HG03565 (cell line): ENCODE data around the gene USP26.
"Not testable (repeated sequence)": the region's sequence is repeated elsewhere in the genome, so short reads cannot be mapped to it uniquely, and the experiment has no call there.

Experiments
- ATAC-seq: cut with Tn5 transposase; IDR thresholded peaks from one replicate; pipeline ENCODE4 v1.9.1; 2021; ENCODE audit warnings: mild to moderate bottlenecking, moderate library complexity; ENCODE audit not compliant: unreplicated experiment

USP26 gene

GRCh38 chrX:133097031-133097430 lies at the start of gene USP26:
USP26 (minus strand) TSS chrX:133097109; CDS start chrX:133028220, 68,889 bp downstream.
- ATAC-seq = no peak

DNA sequence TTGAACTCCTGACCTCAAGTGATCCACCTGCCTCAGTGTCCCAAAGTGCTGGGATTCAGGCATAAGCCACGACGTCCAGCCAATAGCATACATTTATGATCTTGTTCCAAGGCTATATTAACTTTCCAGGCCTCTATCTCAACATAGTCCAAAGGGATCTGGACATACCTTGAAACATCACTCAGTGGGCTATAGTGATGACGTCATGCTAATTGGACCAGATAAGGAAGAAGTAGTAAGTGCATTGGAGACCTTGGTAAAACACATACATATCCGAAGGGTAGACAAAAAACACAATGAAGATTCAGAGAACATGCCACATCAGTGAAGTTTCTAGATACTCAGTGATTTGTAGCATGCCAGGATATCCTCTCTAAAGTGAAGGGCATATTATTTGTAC lies 37.4 kb upstream of the USP26 start:
- ATAC-seq = no peak

GRCh38 chrX:133120406-133120805 lies 23.5 kb upstream of the USP26 start:
- ATAC-seq = no peak

DNA sequence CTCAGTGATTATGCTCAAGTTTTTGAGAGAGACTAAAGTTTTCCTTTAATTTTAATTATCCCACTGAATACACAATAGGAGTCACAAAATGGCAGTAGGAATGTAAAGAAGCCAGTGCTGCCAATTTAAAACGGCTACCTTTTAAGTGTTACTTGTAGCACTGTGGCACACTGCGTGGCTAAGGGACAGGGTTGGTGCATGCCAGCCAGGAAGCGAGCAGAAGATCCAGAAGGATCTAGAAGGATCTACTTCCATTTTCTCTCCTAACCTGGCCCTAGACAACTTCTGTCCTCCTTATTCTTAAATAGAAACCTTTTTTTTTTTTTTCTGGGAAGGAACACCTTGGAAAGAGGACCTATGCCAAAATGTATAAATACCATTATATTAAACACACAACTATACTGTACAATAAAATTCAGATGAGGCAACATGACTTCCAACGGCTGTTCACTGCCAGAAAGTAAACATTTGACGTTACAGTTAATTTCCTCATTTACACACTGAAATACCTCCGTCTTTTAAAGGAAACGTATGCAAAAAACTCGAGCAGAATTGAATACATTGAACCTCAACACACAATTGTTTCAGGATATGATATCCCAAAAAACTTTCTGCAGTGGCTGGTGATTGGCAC lies 2.7 kb downstream of the USP26 start:
- no peak for ATAC-seq

GRCh38 chrX:133090236-133090809 lies 6.6 kb downstream of the USP26 start:
- no peak for ATAC-seq

DNA sequence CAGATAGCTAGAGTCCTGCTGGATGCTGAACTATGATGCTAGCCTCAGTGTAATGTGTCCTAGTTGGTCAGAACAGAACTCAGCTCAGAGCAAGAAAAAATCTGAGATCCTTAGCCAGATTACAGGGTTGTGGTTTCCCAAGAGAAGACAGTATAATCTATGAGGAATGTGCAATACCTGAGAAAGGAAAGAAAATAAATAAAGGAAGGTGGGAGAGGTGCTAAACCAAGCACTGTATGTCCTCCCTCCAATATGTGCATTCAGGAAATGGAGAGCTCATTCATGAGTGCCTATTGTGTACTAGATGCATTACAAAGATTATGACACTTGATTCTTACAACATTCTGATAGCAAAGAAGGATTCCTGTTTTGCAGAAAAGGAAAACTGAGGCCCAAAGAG lies 7.5 kb downstream of the USP26 start:
- ATAC-seq = no peak

DNA sequence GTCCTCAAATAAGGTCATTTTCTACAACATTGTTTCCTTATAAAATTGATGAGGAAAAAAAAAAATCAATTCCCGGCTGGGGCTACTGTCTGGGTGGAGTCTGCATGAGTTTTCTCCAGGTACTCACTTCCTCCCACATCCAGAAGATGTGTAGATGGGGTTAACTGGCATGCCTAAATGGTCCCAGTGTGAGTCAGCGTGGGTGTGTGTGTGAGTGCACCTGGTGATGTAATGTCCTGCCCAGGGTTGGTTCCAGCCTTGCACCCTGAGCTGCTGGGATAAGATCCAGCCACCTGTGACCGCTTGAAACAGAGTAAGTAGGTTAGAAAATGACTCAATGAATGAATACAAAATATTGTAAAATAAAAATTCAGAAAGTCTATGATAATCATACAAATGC lies 11.1 kb downstream of the USP26 start:
- no peak for ATAC-seq

GRCh38 chrX:133085056-133085455 lies 11.9 kb downstream of the USP26 start:
- not testable (repeated sequence) for ATAC-seq

DNA sequence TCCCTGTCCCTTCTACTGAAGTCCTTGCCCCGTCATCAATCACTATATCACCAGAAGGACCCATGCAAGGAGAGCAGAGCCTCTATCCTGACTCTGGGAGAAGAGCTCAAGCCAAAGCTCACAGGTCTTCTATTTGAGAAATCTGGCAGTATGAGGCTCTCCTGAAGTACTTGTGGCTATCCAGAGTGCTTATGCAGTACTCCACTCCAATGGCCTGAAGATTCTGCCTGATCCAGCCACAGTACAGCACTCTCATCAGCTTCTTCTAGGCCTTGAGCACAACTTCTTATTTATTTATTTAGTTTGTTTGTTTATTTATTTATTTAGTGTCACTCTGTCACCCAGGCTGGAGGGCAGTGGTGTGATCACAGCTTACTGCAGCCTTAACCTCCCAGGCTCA lies 13.0 kb downstream of the USP26 start:
- ATAC-seq = no peak

DNA sequence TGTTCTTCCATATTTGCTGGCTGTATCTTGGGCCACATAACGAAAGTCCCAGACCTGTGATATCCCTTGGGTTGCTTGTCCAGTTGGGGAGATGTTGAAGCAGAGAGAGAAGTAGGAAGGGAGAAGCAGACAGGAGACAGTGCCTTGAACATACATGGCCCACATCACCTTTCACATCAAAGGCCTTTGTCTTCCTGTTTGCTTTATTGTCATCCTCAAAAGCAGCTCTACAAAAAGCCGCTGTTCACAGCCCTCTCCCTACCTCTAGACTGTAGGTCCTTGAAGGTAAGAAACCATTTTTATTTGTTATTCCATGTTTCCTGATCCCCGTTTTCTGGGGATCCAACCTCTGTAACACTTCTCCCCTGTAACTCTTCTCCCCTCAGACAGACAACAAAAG lies 14.9 kb downstream of the USP26 start:
- no peak for ATAC-seq

GRCh38 chrX:133077856-133078255 lies 19.1 kb downstream of the USP26 start:
- ATAC-seq = not testable (repeated sequence)

DNA sequence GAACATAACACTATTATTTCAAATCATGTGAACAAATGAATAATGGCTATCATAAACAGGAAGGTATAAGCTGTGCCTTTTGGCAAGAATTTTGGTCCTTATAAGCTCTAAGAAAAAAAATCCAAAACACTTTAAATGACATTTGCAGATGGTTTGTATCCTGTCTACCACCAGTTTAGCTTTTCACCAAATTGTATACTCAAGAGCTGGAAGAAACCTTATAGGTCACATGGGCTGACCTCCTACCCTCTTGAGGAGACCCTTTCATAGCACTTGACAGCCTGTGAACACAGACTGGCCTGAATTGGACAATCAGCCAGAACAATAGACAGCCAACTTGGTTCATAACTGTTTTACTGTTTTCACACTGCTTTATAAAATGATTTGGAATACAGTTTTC lies 24.3 kb downstream of the USP26 start:
- ATAC-seq = no peak

DNA sequence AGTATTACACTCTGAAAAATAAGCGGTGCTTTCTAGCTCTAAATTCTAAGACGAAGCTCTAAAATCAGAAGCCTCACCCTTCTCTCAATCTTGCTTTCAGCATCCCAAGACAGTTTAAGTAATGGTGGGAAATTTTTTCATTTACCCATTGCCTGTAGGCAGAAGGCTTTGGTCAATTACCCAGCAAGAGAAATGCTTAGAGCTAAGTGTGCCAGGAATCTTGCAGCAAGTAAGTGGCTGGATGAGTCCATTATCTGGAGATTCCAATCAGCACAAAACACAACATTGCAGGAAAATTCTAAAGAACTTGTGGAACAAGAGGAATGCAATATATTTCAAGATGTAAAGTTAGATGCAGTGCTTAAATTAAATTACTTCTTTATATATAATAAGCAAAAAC lies 28.4 kb downstream of the USP26 start:
- no peak for ATAC-seq

DNA sequence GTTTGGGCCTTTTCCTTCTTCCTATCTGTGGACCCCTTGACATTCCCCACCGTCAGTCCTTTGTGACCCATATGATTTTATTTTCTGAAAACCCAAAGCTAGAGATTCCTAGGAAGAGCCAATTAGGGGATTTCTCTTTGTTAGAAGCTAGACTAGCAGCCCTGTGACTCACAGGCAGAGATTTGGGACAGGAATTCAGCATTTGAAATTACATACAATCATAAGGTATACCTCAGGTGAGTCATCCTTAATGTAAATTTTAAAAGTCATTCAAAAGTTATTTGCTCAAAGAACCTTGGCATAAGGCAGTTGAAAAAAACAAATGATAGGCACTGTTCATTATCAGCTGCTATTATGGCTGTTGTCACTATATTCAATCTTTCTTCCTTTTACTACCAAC lies 40.6 kb downstream of the USP26 start:
- no peak for ATAC-seq

DNA sequence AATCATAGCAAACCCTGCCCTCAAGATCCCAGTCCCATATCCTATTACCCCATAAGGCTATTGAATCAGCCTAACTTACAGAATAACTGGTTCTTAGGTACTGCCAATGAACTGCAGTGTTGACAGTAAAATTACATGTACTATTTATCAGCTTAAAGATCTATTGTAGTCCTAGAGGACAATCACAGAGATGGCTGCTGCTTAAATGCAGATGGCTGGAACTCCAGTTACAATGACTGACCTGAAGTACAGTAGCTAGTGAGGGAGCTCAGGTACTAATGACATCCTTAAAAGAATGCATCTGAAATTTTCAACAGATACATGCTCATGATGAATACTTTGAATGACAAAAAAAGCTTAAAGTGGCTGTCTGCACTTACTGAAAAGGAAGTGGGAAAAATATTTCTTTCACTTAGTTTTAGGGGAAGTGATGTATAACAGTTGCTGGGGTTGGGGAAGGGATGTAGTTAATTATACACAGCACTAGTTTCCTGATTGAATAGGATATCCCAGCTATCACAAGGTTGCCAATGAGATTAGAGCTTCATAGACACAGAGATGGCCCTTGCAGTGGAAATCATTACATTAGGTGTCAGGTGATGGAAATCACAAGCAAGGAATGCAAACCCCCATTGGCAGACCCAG lies 42.0 kb downstream of the USP26 start:
- no peak for ATAC-seq

- ATAC-seq = no peak
Observed at GRCh38 chrX:133053861-133054598, 42.9 kb downstream of the USP26 start.

DNA sequence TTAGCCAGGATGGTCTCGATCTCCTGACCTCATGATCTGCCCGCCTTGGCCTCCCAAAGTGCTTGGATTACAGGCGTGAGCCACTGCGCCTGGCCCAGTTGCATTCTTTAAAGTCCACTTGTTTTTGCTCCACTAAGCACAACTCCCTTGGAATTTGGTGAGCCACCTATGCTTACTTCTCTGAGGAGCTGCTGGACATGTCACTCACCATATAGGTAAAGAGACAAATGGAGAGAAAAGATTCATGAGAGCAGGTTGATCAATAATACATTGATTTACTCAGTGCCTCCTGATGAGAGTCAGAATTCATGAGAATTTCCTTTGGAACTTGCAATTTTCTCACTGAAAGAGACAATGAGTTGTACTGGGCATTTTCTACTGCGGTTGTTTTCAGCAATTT lies 48.2 kb downstream of the USP26 start:
- no peak for ATAC-seq

- ATAC-seq = no peak
Observed at GRCh38 chrX:133046601-133047000, 50.3 kb downstream of the USP26 start.

- ATAC-seq = no peak
Observed at GRCh38 chrX:133045986-133046385, 50.9 kb downstream of the USP26 start.

GRCh38 chrX:133044145-133044786 lies 52.6 kb downstream of the USP26 start:
- ATAC-seq = not testable (repeated sequence)

DNA sequence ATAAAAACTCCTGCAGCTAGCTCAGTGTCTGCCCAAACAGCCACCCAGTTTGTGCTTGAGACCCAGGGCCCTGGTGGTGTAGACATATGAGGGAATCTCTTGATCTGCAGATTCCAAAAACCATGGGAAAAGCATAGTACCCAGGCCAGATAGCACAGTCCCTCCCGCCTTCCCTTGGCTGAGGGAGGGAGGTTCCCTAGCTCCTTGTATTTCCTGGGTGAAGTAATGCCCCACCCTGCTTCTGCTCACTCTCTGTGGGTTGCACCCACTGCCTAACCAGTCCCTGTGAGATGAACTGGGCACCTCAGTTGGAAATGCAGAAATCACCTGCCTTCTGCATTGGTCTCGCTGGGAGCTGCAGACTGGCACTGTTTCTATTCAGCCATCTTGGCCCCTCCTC lies 54.6 kb downstream of the USP26 start:
- no peak for ATAC-seq
